Stimulated activated CD4-positive, alpha-beta T cell treated with anti-CD3 and anti-CD28 coated beads, Interleukin-12 subunit alpha, Interleukin-12 subunit beta, amount 100 ng/mL, for 24 hours (primary cell): ENCODE results near the gene IFT27.

Experiments used
- DNase-seq, 2 experiments: peaks; one replicate each; pipeline ENCODE4 v3.0.0-alpha.2; 2020; ENCODE audit warnings: low read depth in 2 of 2

Gene IFT27

DNA sequence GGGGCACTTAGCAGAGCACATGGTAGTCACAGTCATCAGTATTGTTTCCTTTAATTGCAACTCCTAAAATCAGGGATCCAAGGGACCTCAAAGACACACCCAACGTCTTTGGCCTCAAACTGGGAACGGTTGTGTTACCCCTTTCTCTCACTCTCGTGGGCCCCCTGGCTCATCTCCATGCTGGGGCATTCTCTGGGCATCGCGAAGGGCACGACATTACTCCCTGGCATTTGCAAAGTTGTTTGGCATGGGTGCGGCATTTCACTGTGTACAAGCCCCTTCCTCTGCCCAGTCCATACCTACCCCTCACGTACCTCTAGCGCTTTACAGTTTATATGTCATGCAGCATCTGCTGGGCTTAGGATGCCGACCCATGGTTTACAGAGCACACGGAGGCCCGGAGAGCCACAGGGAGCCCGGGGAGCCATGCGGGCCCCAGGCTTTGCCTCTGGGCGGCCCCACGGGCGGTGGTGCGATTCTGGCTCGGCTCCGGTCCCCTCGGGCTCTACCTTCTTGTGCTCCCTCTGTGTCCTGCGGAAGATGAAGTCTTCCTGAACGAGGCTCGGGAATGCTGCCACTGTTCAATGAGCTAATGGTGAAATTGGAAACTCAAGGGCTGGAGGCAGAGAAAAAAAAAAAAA is 50.4 kb downstream of the IFT27 start:
- DNase-seq, result no peak

DNA sequence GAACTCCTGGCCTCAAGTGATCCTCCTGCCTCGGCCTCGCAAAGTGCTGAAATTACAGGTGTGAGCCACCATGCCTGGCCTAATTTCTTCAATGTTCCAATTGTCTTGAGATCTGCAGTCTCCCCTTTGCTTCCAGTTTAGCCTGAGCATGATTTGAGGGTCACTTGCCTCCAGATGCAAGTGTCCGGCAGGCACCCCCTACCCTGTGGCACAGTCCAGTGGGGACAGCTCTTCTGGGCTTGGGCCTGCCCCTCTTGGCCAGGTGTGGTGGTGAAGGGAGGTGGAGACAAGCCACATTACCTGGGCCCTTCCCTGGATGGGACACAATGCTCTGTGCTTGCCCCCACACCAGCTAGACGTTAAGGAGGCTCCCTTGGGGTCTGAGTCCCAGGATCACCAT is 51.1 kb downstream of the IFT27 start:
- no peak for DNase-seq

- DNase-seq, result no peak
Measured at GRCh38 chr22:36722055-36722454, 53.9 kb downstream of the IFT27 start.

DNA sequence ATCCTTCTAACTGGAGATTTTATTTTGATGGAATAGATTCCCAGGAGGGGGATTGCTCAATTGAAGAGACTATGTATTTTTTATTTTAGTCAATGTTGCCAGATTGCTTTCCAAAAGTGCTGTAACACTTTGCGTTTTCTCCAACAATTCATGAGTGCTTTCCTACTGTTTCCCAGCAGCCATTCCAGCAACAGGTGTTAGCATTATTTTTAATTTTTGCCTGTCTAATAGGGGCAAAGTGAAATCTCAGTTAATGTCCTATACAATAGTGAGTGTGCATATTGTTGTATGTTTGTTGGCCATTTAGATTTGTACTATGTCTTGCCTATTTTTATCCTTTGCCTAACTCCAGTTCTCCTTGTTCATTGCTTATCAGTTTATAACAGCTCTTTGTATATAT is 60.3 kb downstream of the IFT27 start:
- DNase-seq, result no peak

GRCh38 chr22:36714110-36714509 is 61.8 kb downstream of the IFT27 start:
- DNase-seq, result no peak

GRCh38 chr22:36713436-36713835 is 62.5 kb downstream of the IFT27 start:
- no peak for DNase-seq
